Lung (tissue), 12 donors: ENCODE results near the gene COL16A1. TPM values are rescaled to one million over a fixed set of nuclear protein-coding genes. Genes with fewer than 3 reads are reported as not detected.

ENCODE experiments used
- ATAC-seq: fragments of 200-7000 bp; cut with Tn5 transposase; one replicate; pipeline ENCODE4 v1.9.1; 2020; ENCODE audit warnings: moderate number of reproducible peaks; ENCODE audit not compliant: insufficient read depth, low FRiP score
- DNase-seq, 3 donors: peaks; one replicate each; pipeline ENCODE4 v3.0.0-alpha.2; 2013 to 2017
- H3K27ac ChIP-seq, 2 donors: one replicate each; pipeline ENCODE4 v1.5.1; 2013; ENCODE audit warnings: mild to moderate bottlenecking in 2 of 2, moderate library complexity in 2 of 2, control low read depth in 1 of 2, inconsistent platforms in 1 of 2, low read depth in 1 of 2, low read length in 1 of 2
- H3K27me3 ChIP-seq, 3 donors: one replicate each; pipeline ENCODE4 v1.5.1; 2013; ENCODE audit warnings: low read length in 2 of 3; ENCODE audit not compliant: control insufficient read depth in 3 of 3, insufficient read depth in 3 of 3
- H3K36me3 ChIP-seq, 4 donors: one replicate each; pipeline ENCODE4 v1.5.1; 2013; ENCODE audit warnings: low read length in 4 of 4, mild to moderate bottlenecking in 1 of 4, moderate library complexity in 1 of 4; ENCODE audit not compliant: control insufficient read depth in 4 of 4, insufficient read depth in 4 of 4
- H3K4me1 ChIP-seq, 5 donors: one replicate each; pipeline ENCODE4 v1.5.1; 2013; ENCODE audit warnings: low read length in 5 of 5, mild to moderate bottlenecking in 2 of 5, moderate library complexity in 1 of 5; ENCODE audit not compliant: control insufficient read depth in 5 of 5, insufficient read depth in 5 of 5
- H3K4me3 ChIP-seq: one replicate; pipeline ENCODE4 v1.5.1; 2013; ENCODE audit warnings: mild to moderate bottlenecking, control low read depth, moderate library complexity
- H3K9ac ChIP-seq, 2 donors: one replicate each; pipeline ENCODE4 v1.5.1; 2013; ENCODE audit warnings: low read length in 2 of 2, control low read depth in 1 of 2; ENCODE audit not compliant: insufficient read depth in 1 of 2
- H3K9me3 ChIP-seq, 4 donors: one replicate each; pipeline ENCODE4 v1.5.1; 2013; ENCODE audit warnings: low read length in 3 of 4, mild to moderate bottlenecking in 1 of 4, moderate library complexity in 1 of 4; ENCODE audit not compliant: control insufficient read depth in 4 of 4, insufficient read depth in 3 of 4
- CTCF ChIP-seq: IDR thresholded peaks from 2 replicates; pipeline ENCODE4 v1.5.1; 2012; ENCODE audit warnings: mild to moderate bottlenecking; ENCODE audit errors: control extremely low read depth, extremely low read depth
- WGBS, 2 donors: extraction: QIAGEN DNeasy Blood & Tissue Kit; methylation state at CpG; one replicate each; pipeline ENCODE4 v1.1.7; 2013; 5-methylcytosine and 5-hydroxymethylcytosine counted together
- polyA plus RNA-seq, 2 donors: library from polyadenylated mRNA; stranded (reverse); fragments of 200-250 nt; gene quantifications; one replicate each; pipeline ENCODE4 v1.2.1, GENCODE V29; 2013
- total RNA-seq, 2 donors: library from RNA; depleted of rRNA in 1 of 2; stranded (reverse); fragments of >200 nt in 1 of 2; gene quantifications; one replicate each; pipeline ENCODE4 v1.2.1, GENCODE V29; 2014 to 2021
- donor health status: control.
- donor health status: control.
- donor health status: Bipolar disorder and iron deficiency.
- donor health status: healthy.
- donor health status: DM: yes; HTN: yes; CAD: no.

The COL16A1 gene
- total and polyA plus RNA-seq, 4 donors: 16.5 to 83.2 (median 43.3) TPM

- H3K36me3 ChIP-seq: peaks cover 0 to 9% (median 0%) of the 10 kb centered on the region in 4 donors
- 56 to 79% methylated on average over 5 of the region's 5 CpGs for WGBS, 2 donors
- ATAC-seq (no peak), DNase-seq (no peak)
- no peaks in the 10 kb centered on the region for H3K27me3 ChIP-seq
- H3K9ac ChIP-seq: no peak overlapping the region
- peaks cover 0 to 21% (median 0%) of the 10 kb centered on the region in 5 donors for H3K4me1 ChIP-seq
- H3K27ac ChIP-seq: no peak overlapping the region
- H3K9me3 ChIP-seq: no peaks in the 10 kb centered on the region
- no peak for TF ChIP-seq CTCF
- no peak overlapping the region for H3K4me3 ChIP-seq
These were observed 65.7 kb downstream of the COL16A1 start for GRCh38 chr1:31637915-31638673.

GRCh38 chr1:31633117-31633516 is 70.7 kb downstream of the COL16A1 start:
- H3K4me1 ChIP-seq: peaks cover 0 to 18% (median 0%) of the 10 kb centered on the region in 5 donors
- 65% methylated on average over 4 of the region's 4 CpGs for WGBS, 2 donors
- peaks cover 9 to 44% (median 20%) of the 10 kb centered on the region in 4 donors for H3K36me3 ChIP-seq
- no peak for DNase-seq
- H3K27ac ChIP-seq: no peak overlapping the region
- ATAC-seq: no peak
- no peaks in the 10 kb centered on the region for H3K9me3 ChIP-seq
- TF ChIP-seq CTCF: no peak
- H3K4me3 ChIP-seq: no peak overlapping the region
- H3K9ac ChIP-seq: no peak overlapping the region
- H3K27me3 ChIP-seq: no peaks in the 10 kb centered on the region

- H3K27me3 ChIP-seq: no peaks in the 10 kb centered on the region
- TF ChIP-seq CTCF: no peak
- no peak overlapping the region for H3K27ac ChIP-seq
- peaks cover 9 to 48% (median 20%) of the 10 kb centered on the region in 4 donors for H3K36me3 ChIP-seq
- WGBS, 2 donors: 91 to 95% methylated on average over 3 of the region's 3 CpGs
- H3K9ac ChIP-seq: no peak overlapping the region
- H3K9me3 ChIP-seq: no peaks in the 10 kb centered on the region
- DNase-seq: no peak
- peaks cover 0 to 18% (median 0%) of the 10 kb centered on the region in 5 donors for H3K4me1 ChIP-seq
- ATAC-seq: no peak
- no peak overlapping the region for H3K4me3 ChIP-seq
These were observed 71.2 kb downstream of the COL16A1 start for GRCh38 chr1:31632649-31633048.
